ENCODE data around the gene MYF6. TPM values are rescaled to one million over a fixed set of nuclear protein-coding genes. Genes with fewer than 3 reads are reported as not detected.
A peak's percentile ranks its signal among the peaks of the same experiment; 100 is the strongest.

The MYF6 gene
- total RNA-seq, 1 donor from 2014 or later = 1.4 TPM

- no peak overlapping the region for H3K27ac Mint-ChIP-seq
- DNase-seq (ENCODE audit: extremely low spot score, unreplicated experiment) = no peak
- no peak for TF ChIP-seq CTCF (conservative IDR thresholded peaks at IDR 0.05)
- H3K4me1 Mint-ChIP-seq (ENCODE audit: unreplicated experiment) = peaks cover 8% of the 10 kb centered on the region
- no peaks in the 10 kb centered on the region for H3K27me3 Mint-ChIP-seq
- no peaks in the 10 kb centered on the region for H3K36me3 Mint-ChIP-seq
- H3K9me3 Mint-ChIP-seq = no peaks in the 10 kb centered on the region
- H3K4me3 Mint-ChIP-seq = no peak overlapping the region
Observed at GRCh38 chr12:80677994-80678393, 29.4 kb upstream of the MYF6 start.

GRCh38 chr12:80679346-80680131 is 27.9 kb upstream of the MYF6 start:
- H3K9me3 Mint-ChIP-seq = no peaks in the 10 kb centered on the region
- no peaks in the 10 kb centered on the region for H3K27me3 Mint-ChIP-seq
- H3K36me3 Mint-ChIP-seq = no peaks in the 10 kb centered on the region
- no peak for TF ChIP-seq CTCF (conservative IDR thresholded peaks at IDR 0.05)
- no peak overlapping the region for H3K27ac Mint-ChIP-seq
- peaks cover 13% of the 10 kb centered on the region for H3K4me1 Mint-ChIP-seq (ENCODE audit: unreplicated experiment)
- H3K4me3 Mint-ChIP-seq = no peak overlapping the region
- DNase-seq (ENCODE audit: extremely low spot score, unreplicated experiment) = no peak

GRCh38 chr12:80681287-80681686 is 26.1 kb upstream of the MYF6 start:
- Mint-ChIP-seq H3K36me3 (no peaks in the 10 kb centered on the region), H3K27ac (no peak overlapping the region)
- no peak for TF ChIP-seq CTCF (conservative IDR thresholded peaks at IDR 0.05)

GRCh38 chr12:80681786-80682185 is 25.6 kb upstream of the MYF6 start:
- no peak for TF ChIP-seq CTCF (conservative IDR thresholded peaks at IDR 0.05)
- DNase-seq (ENCODE audit: extremely low spot score, unreplicated experiment) = no peak
- no peaks in the 10 kb centered on the region for H3K27me3 Mint-ChIP-seq
- H3K27ac Mint-ChIP-seq = no peak overlapping the region
- no peaks in the 10 kb centered on the region for H3K9me3 Mint-ChIP-seq
- no peak overlapping the region for H3K4me3 Mint-ChIP-seq
- peaks cover 5% of the 10 kb centered on the region for H3K4me1 Mint-ChIP-seq (ENCODE audit: unreplicated experiment)
- no peaks in the 10 kb centered on the region for H3K36me3 Mint-ChIP-seq

More at GRCh38 chr12:80681287-80681686, 26.1 kb upstream of the MYF6 start:
- no peaks in the 10 kb centered on the region for H3K9me3 Mint-ChIP-seq
- H3K4me3 Mint-ChIP-seq = no peak overlapping the region
- no peak for DNase-seq (ENCODE audit: extremely low spot score, unreplicated experiment)
- H3K27me3 Mint-ChIP-seq = no peaks in the 10 kb centered on the region
- peaks cover 5% of the 10 kb centered on the region for H3K4me1 Mint-ChIP-seq (ENCODE audit: unreplicated experiment)

GRCh38 chr12:80684077-80684495 is 23.3 kb upstream of the MYF6 start:
- DNase-seq (ENCODE audit: extremely low spot score, unreplicated experiment) = no peak
- no peak for TF ChIP-seq CTCF (conservative IDR thresholded peaks at IDR 0.05)

More at GRCh38 chr12:80684077-80684495, 23.3 kb upstream of the MYF6 start:
- Mint-ChIP-seq H3K36me3 (no peaks in the 10 kb centered on the region), H3K27ac (no peak overlapping the region), H3K4me1 (ENCODE audit: unreplicated experiment) (peaks cover 5% of the 10 kb centered on the region), H3K9me3 (no peaks in the 10 kb centered on the region), H3K27me3 (no peaks in the 10 kb centered on the region), H3K4me3 (peak overlapping the region; percentile 58)
